RWPE2 (cell line): Measurements from ENCODE around the gene C10orf95.

Experiments
- ATAC-seq: fragments of 200-7000 bp; cut with Tn5 transposase; 3 replicates; pipeline ENCODE4 v1.9.1; 2021; ENCODE audit warnings: low read depth
- DNase-seq: peaks from one replicate; pipeline ENCODE4 v3.0.0-alpha.2; 2020; ENCODE audit warnings: low spot score
- H3K27ac ChIP-seq: fragments of 450-650 bp; 2 replicates; pipeline ENCODE4 v1.5.1; 2017; ENCODE audit warnings: mild to moderate bottlenecking; ENCODE audit not compliant: poor library complexity, severe bottlenecking
- H3K27me3 ChIP-seq: fragments of 250-450 bp; sonication (Bioruptor Pico); 2 replicates; pipeline ENCODE4 v1.5.1; 2021; ENCODE audit warnings: mild to moderate bottlenecking, moderate library complexity; ENCODE audit not compliant: insufficient read depth, poor library complexity, severe bottlenecking
- H3K36me3 ChIP-seq: fragments of 250-450 bp; sonication (Bioruptor Pico); 2 replicates; pipeline ENCODE4 v1.5.1; 2020; ENCODE audit warnings: low read depth, mild to moderate bottlenecking, moderate library complexity
- H3K4me1 ChIP-seq: fragments of 250-450 bp; sonication (Bioruptor Pico); 2 replicates; pipeline ENCODE4 v1.5.1; 2021; ENCODE audit warnings: mild to moderate bottlenecking, moderate library complexity; ENCODE audit not compliant: insufficient read depth, poor library complexity, severe bottlenecking
- H3K4me3 ChIP-seq: fragments of 250-450 bp; sonication (Bioruptor Pico); 2 replicates; pipeline ENCODE4 v1.5.1; 2021; ENCODE audit warnings: mild to moderate bottlenecking, moderate library complexity; ENCODE audit not compliant: severe bottlenecking
- H3K9me3 ChIP-seq: fragments of 250-450 bp; sonication (Bioruptor Pico); 2 replicates; pipeline ENCODE4 v1.5.1; 2021; ENCODE audit warnings: mild to moderate bottlenecking, moderate library complexity; ENCODE audit not compliant: severe bottlenecking
- CTCF ChIP-seq: fragments of 450-650 bp; IDR thresholded peaks from one replicate; pipeline ENCODE4 v1.5.1; 2017; ENCODE audit warnings: mild to moderate bottlenecking, moderate library complexity; ENCODE audit not compliant: poor library complexity, severe bottlenecking

C10orf95 gene

GRCh38 chr10:102419269-102420180 lies 31.8 kb downstream of the C10orf95 start:
- no peak for DNase-seq
- TF ChIP-seq CTCF, result no peak
- H3K4me1 ChIP-seq, result no peaks in the 10 kb centered on the region
- ATAC-seq, result no peak
- no peaks in the 10 kb centered on the region for H3K9me3 ChIP-seq
- H3K27me3 ChIP-seq, result peaks cover 5% of the 10 kb centered on the region
- H3K27ac ChIP-seq, result peak overlapping the region; percentile 71
- peak overlapping the region; percentile 54 for H3K4me3 ChIP-seq
- peaks cover 7% of the 10 kb centered on the region for H3K36me3 ChIP-seq

GRCh38 chr10:102418622-102419268 lies 32.6 kb downstream of the C10orf95 start, which contains the start of gene PSD:
TSS of gene PSD (minus strand) at chr10:102418785. CDS start at chr10:102417038, 1,747 bp downstream.
- DNase-seq (no peak), ATAC-seq (no peak)
- peaks cover 7% of the 10 kb centered on the region for H3K36me3 ChIP-seq
- TF ChIP-seq CTCF, result no peak
- H3K27ac ChIP-seq, result no peak within 1 kb of the TSS
- H3K4me3 ChIP-seq, result peak within 1 kb of the TSS; percentile 54
- no peaks in the 10 kb centered on the region for H3K9me3 ChIP-seq
- H3K4me1 ChIP-seq, result no peaks in the 10 kb centered on the region
- peaks cover 5% of the 10 kb centered on the region for H3K27me3 ChIP-seq

- Histone ChIP-seq H3K9me3 (no peaks in the 10 kb centered on the region), H3K27me3 (peaks cover 19% of the 10 kb centered on the region), H3K4me3 (no peak overlapping the region), H3K27ac (no peak overlapping the region), H3K4me1 (no peaks in the 10 kb centered on the region), H3K36me3 (no peaks in the 10 kb centered on the region)
- TF ChIP-seq CTCF, result no peak
- ATAC-seq, result no peak
- DNase-seq, result no peak
Measured at GRCh38 chr10:102416695-102417094, 34.6 kb downstream of the C10orf95 start.

GRCh38 chr10:102416283-102416682 lies 35.1 kb downstream of the C10orf95 start:
- no peak overlapping the region for H3K4me3 ChIP-seq
- DNase-seq, result no peak
- no peak for TF ChIP-seq CTCF
- H3K27ac ChIP-seq, result no peak overlapping the region
- H3K27me3 ChIP-seq, result peaks cover 19% of the 10 kb centered on the region
- no peak for ATAC-seq
- no peaks in the 10 kb centered on the region for H3K9me3 ChIP-seq
- no peaks in the 10 kb centered on the region for H3K4me1 ChIP-seq
- H3K36me3 ChIP-seq, result no peaks in the 10 kb centered on the region
